HEK293 (cell line): ENCODE data around the gene PLEKHB2.
A peak's percentile ranks its signal among the peaks of the same experiment; 100 is the strongest.

ENCODE experiments used
- CTCF ChIA-PET: fragments of 350-600 bp; formaldehyde crosslinking; extraction: SDS; loops from one replicate; lab custom pipeline; 2021; ENCODE audit warnings: antibody characterized with exemption; lab: Yijun Ruan, JAX
- POLR2A ChIA-PET: fragments of 300-600 bp; formaldehyde crosslinking; extraction: SDS; loops from one replicate; lab custom pipeline; 2020; ENCODE audit warnings: antibody characterized with exemption, inconsistent platforms; lab: Yijun Ruan, JAX
- H3K27ac ChIP-seq: fragments of 200-500 bp; sonication (Bioruptor generic); 2 replicates; pipeline ENCODE4 v1.5.1; 2014; ENCODE audit warnings: low read depth, low read length, control low read depth, inconsistent platforms; ENCODE audit errors: extremely low read depth
- H3K36me3 ChIP-seq, 2 experiments: fragments of 200-500 bp in 1 of 2; sonication (Bioruptor generic) in 1 of 2; 1 replicate in 1 of 2; 2 replicates in 1 of 2; pipeline ENCODE4 v1.5.1; 2014 to 2017; ENCODE audit warnings: inconsistent platforms in 2 of 2, low read length in 2 of 2; ENCODE audit not compliant: control insufficient read depth in 2 of 2, insufficient read depth in 1 of 2
- H3K4me1 ChIP-seq: fragments of 200-500 bp; sonication (Bioruptor generic); 2 replicates; pipeline ENCODE4 v1.5.1; 2014; ENCODE audit warnings: mild to moderate bottlenecking, low read length, inconsistent platforms; ENCODE audit not compliant: control insufficient read depth, insufficient read depth
- H3K4me3 ChIP-seq: 2 replicates; pipeline ENCODE4 v1.5.1; 2011; ENCODE audit warnings: low read depth, mild to moderate bottlenecking, control low read depth, low read length, moderate library complexity
- H3K9me3 ChIP-seq: fragments of 200-500 bp; sonication (Bioruptor generic); 2 replicates; pipeline ENCODE4 v1.5.1; 2014; ENCODE audit warnings: low read depth, low read length, inconsistent platforms; ENCODE audit not compliant: control insufficient read depth, insufficient read depth
- HIC1 ChIP-seq: fragments of 450-650 bp; formaldehyde crosslinking; IDR thresholded peaks from 2 replicates; pipeline ENCODE4 v1.5.1; 2016; ENCODE audit warnings: missing biosample characterization, missing genetic modification characterization
- HOXD13 ChIP-seq: sonication (generic); formaldehyde crosslinking; IDR thresholded peaks from 2 replicates; pipeline ENCODE4 v1.8.0; 2022; ENCODE audit warnings: missing genetic modification reagents, borderline replicate concordance
- INSM2 ChIP-seq: fragments of 450-650 bp; formaldehyde crosslinking; IDR thresholded peaks from 2 replicates; pipeline ENCODE4 v1.5.1; 2016; ENCODE audit warnings: missing biosample characterization, missing genetic modification characterization
- MZF1 ChIP-seq: fragments of 450-650 bp; formaldehyde crosslinking; IDR thresholded peaks from 2 replicates; pipeline ENCODE4 v1.5.1; 2017; ENCODE audit warnings: missing biosample characterization, missing genetic modification characterization, borderline replicate concordance
- PRDM10 ChIP-seq: fragments of 450-650 bp; formaldehyde crosslinking; IDR thresholded peaks from 2 replicates; pipeline ENCODE4 v1.5.1; 2016; ENCODE audit warnings: missing biosample characterization, missing genetic modification characterization
- RBAK ChIP-seq: fragments of 450-650 bp; formaldehyde crosslinking; IDR thresholded peaks from 2 replicates; pipeline ENCODE4 v1.5.1; 2016; ENCODE audit warnings: missing biosample characterization, missing genetic modification characterization
- YY2 ChIP-seq: fragments of 450-650 bp; formaldehyde crosslinking; IDR thresholded peaks from 2 replicates; pipeline ENCODE4 v1.5.1; 2016; ENCODE audit warnings: missing biosample characterization, missing genetic modification characterization
- ZBTB21 ChIP-seq: fragments of 450-650 bp; formaldehyde crosslinking; IDR thresholded peaks from 2 replicates; pipeline ENCODE4 v1.5.1; 2017; ENCODE audit warnings: missing biosample characterization, missing genetic modification characterization
- ZBTB49 ChIP-seq: fragments of 450-650 bp; formaldehyde crosslinking; IDR thresholded peaks from 2 replicates; pipeline ENCODE4 v1.5.1; 2016; ENCODE audit warnings: missing biosample characterization, missing genetic modification characterization, low read depth
- ZBTB7A ChIP-seq: fragments of 450-650 bp; formaldehyde crosslinking; IDR thresholded peaks from 2 replicates; pipeline ENCODE4 v1.5.1; 2016; ENCODE audit warnings: low read depth, missing biosample characterization, missing genetic modification characterization
- ZNF148 ChIP-seq: fragments of 450-650 bp; formaldehyde crosslinking; IDR thresholded peaks from 2 replicates; pipeline ENCODE4 v1.5.0; 2017; ENCODE audit warnings: missing biosample characterization, missing genetic modification characterization, borderline replicate concordance
- ZNF280D ChIP-seq: fragments of 450-650 bp; formaldehyde crosslinking; IDR thresholded peaks from 2 replicates; pipeline ENCODE4 v1.5.1; 2016; ENCODE audit warnings: missing biosample characterization, missing genetic modification characterization
- ZNF449 ChIP-seq: fragments of 450-650 bp; formaldehyde crosslinking; IDR thresholded peaks from 2 replicates; pipeline ENCODE4 v1.5.1; 2017; ENCODE audit warnings: missing biosample characterization, mild to moderate bottlenecking, missing genetic modification characterization, moderate library complexity
- ZNF521 ChIP-seq: fragments of 450-650 bp; formaldehyde crosslinking; IDR thresholded peaks from 2 replicates; pipeline ENCODE4 v1.5.1; 2017; ENCODE audit warnings: missing biosample characterization, mild to moderate bottlenecking, missing genetic modification characterization
- ZNF600 ChIP-seq: fragments of 450-650 bp; formaldehyde crosslinking; IDR thresholded peaks from 2 replicates; pipeline ENCODE4 v1.5.1; 2016; ENCODE audit warnings: missing biosample characterization, missing genetic modification characterization
- ZNF658 ChIP-seq: fragments of 450-650 bp; formaldehyde crosslinking; IDR thresholded peaks from 2 replicates; pipeline ENCODE4; 2016; ENCODE audit warnings: missing biosample characterization, missing genetic modification characterization
- ZNF670 ChIP-seq: fragments of 450-650 bp; formaldehyde crosslinking; IDR thresholded peaks from 2 replicates; pipeline ENCODE4 v1.5.1; 2016; ENCODE audit warnings: missing biosample characterization, missing genetic modification characterization, low read depth

The PLEKHB2 gene

GRCh38 chr2:131103165-131103564 is 2.0 kb upstream of the PLEKHB2 start (continued):
- TF ChIP-seq ZBTB7A (tag by site-specific recombination) = no peak
- TF ChIP-seq, all 188 proteins: peak for 0

GRCh38 chr2:131104487-131105155 is 515 bp upstream of the PLEKHB2 start:
- H3K27ac ChIP-seq = peak overlapping the region; percentile 74
- ChIA-PET CTCF (interaction anchor here (0.7 kb wide), 1 partner anchor 12 kb away, joined by 4 read pairs; no protein-coding TSS in a partner anchor), POLR2A (interaction anchor here (1.5 to 1.8 kb wide), 2 partner anchors 11 to 12 kb away, joined by 6 to 16 read pairs; partner anchors contain the start of gene FAM168B)
- peaks cover 6% of the 10 kb centered on the region; the same call in 1 of the 2 replicates for H3K4me1 ChIP-seq
- no peaks in the 10 kb centered on the region for H3K9me3 ChIP-seq
- H3K4me3 ChIP-seq = peak overlapping the region; percentile 63
- peaks cover 0 to 7% of the 10 kb centered on the region in 2 experiments; a peak in 2 of 3 replicates for H3K36me3 ChIP-seq
- TF ChIP-seq ZNF280D (tag by site-specific recombination) (no peak), INSM2 (tag by site-specific recombination) (no peak), HOXD13 (CRISPR knock-in tag) (no peak), ZBTB49 (tag by site-specific recombination) (no peak), ZNF449 (tag by site-specific recombination) (no peak), YY2 (tag by site-specific recombination) (no peak), ZNF521 (no peak), ZNF600 (tag by site-specific recombination) (no peak), ZNF670 (tag by site-specific recombination) (no peak), ZBTB21 (no peak), MZF1 (no peak), ZNF148 (tag by site-specific recombination) (no peak), RBAK (tag by site-specific recombination) (no peak), ZNF658 (tag by site-specific recombination) (no peak), PRDM10 (tag by site-specific recombination) (peak; percentile 97), HIC1 (tag by site-specific recombination) (no peak)
